WTC11 (cell line): ENCODE data around the gene CMKLR1. TPM values are rescaled to one million over a fixed set of nuclear protein-coding genes. Genes with fewer than 3 reads are reported as not detected.

Experiments
- ATAC-seq: fragments of 200-7000 bp; cut with Tn5 transposase; 2 replicates; pipeline ENCODE4 v1.10.0; 2021; ENCODE audit warnings: mild to moderate bottlenecking, moderate library complexity
- CTCF ChIA-PET: fragments of 300-600 bp; sonication (Branson Sonifier 250); formaldehyde crosslinking; loops from one replicate; lab custom pipeline; 2021; ENCODE audit warnings: antibody characterized with exemption; lab: Charles Lee
- POLR2A ChIA-PET: fragments of 350-600 bp; sonication (Branson Sonifier 250); formaldehyde crosslinking; loops from one replicate; lab custom pipeline; 2021; ENCODE audit warnings: antibody characterized with exemption; lab: Charles Lee
- DNase-seq: peaks from one replicate; pipeline ENCODE4 v3.0.0; 2021; ENCODE audit warnings: low spot score
- H3K27ac Mint-ChIP-seq: 2 replicates; pipeline ENCODE4 v1.8.0; 2021; ENCODE audit warnings: mixed read lengths
- H3K27me3 Mint-ChIP-seq: 2 replicates; pipeline ENCODE4 v1.8.0; 2021; ENCODE audit warnings: low read depth, mild to moderate bottlenecking, moderate library complexity, mixed read lengths
- H3K36me3 Mint-ChIP-seq: 2 replicates; pipeline ENCODE4 v1.8.0; 2021; ENCODE audit warnings: mixed read lengths
- H3K4me1 Mint-ChIP-seq: 2 replicates; pipeline ENCODE4 v1.8.0; 2022; ENCODE audit warnings: mixed read lengths
- H3K4me3 Mint-ChIP-seq: 2 replicates; pipeline ENCODE4 v1.8.0; 2021; ENCODE audit warnings: mild to moderate bottlenecking, moderate library complexity, mixed read lengths
- H3K9me3 Mint-ChIP-seq: 2 replicates; pipeline ENCODE4 v1.8.0; 2021; ENCODE audit warnings: mixed read lengths
- CBFB ChIP-seq: sonication (generic); formaldehyde crosslinking; IDR thresholded peaks from 2 replicates; pipeline ENCODE4 v1.8.1; 2022; ENCODE audit warnings: mild to moderate bottlenecking, low read depth, missing genetic modification reagents
- ETV6 ChIP-seq: sonication (generic); formaldehyde crosslinking; IDR thresholded peaks from 2 replicates; pipeline ENCODE4 v1.8.1; 2022; ENCODE audit warnings: mild to moderate bottlenecking, missing genetic modification reagents
- GRHL2 ChIP-seq: fragments of 250-450 bp; sonication (Bioruptor Pico); IDR thresholded peaks from 2 replicates; pipeline ENCODE4 v1.8.0; 2022; ENCODE audit warnings: mild to moderate bottlenecking, moderate library complexity; ENCODE audit not compliant: insufficient replicate concordance, severe bottlenecking
- JAZF1 ChIP-seq: fragments of 250-450 bp; sonication (Bioruptor Pico); IDR thresholded peaks from 2 replicates; pipeline ENCODE4 v1.9.0; 2021; ENCODE audit warnings: moderate library complexity, mild to moderate bottlenecking, inconsistent platforms
- NR3C1 ChIP-seq: sonication (generic); formaldehyde crosslinking; conservative IDR thresholded peaks from 2 replicates; pipeline ENCODE4 v1.8.1; 2023; ENCODE audit warnings: low read depth, mild to moderate bottlenecking, missing genetic modification reagents
- RELA ChIP-seq: sonication (generic); formaldehyde crosslinking; IDR thresholded peaks from 2 replicates; pipeline ENCODE4 v1.8.1; 2022; ENCODE audit warnings: missing genetic modification reagents, mild to moderate bottlenecking, borderline replicate concordance
- SOX15 ChIP-seq: fragments of 250-450 bp; sonication (Bioruptor Pico); IDR thresholded peaks from 2 replicates; pipeline ENCODE4 v1.9.0; 2021; ENCODE audit warnings: mild to moderate bottlenecking
- SP1 ChIP-seq: sonication (generic); formaldehyde crosslinking; conservative IDR thresholded peaks from 2 replicates; pipeline ENCODE4 v1.8.1; 2022; ENCODE audit warnings: missing genetic modification reagents
- TEAD1 ChIP-seq: sonication (generic); formaldehyde crosslinking; IDR thresholded peaks from 2 replicates; pipeline ENCODE4 v1.8.0; 2022; ENCODE audit warnings: mild to moderate bottlenecking, missing genetic modification reagents
- ZBTB21 ChIP-seq: sonication (generic); formaldehyde crosslinking; IDR thresholded peaks from 2 replicates; pipeline ENCODE4 v1.8.1; 2023; ENCODE audit warnings: mild to moderate bottlenecking, missing genetic modification reagents, borderline replicate concordance
- ZNF263 ChIP-seq: sonication (generic); formaldehyde crosslinking; IDR thresholded peaks from 2 replicates; pipeline ENCODE4 v1.8.1; 2022; ENCODE audit warnings: low read depth, mild to moderate bottlenecking, moderate library complexity, missing genetic modification reagents
- total RNA-seq: library from RNA; stranded (reverse); gene quantifications from 3 replicates; pipeline ENCODE4 v1.2.3, GENCODE V29; 2021
- TF ChIP-seq, protein P1 (sequence below): sonication (generic); formaldehyde crosslinking; IDR thresholded peaks from 2 replicates; pipeline ENCODE4 v1.8.1; 2022; ENCODE audit warnings: missing genetic modification reagents, borderline replicate concordance
- TF ChIP-seq, protein P2 (sequence below): sonication (generic); formaldehyde crosslinking; IDR thresholded peaks from 2 replicates; pipeline ENCODE4 v1.8.0; 2023; ENCODE audit warnings: mild to moderate bottlenecking, missing genetic modification reagents
- TF ChIP-seq, protein P3 (sequence below): fragments of 250-450 bp; sonication (Bioruptor Pico); IDR thresholded peaks from 2 replicates; pipeline ENCODE4 v2.1.2; 2022; ENCODE audit warnings: mild to moderate bottlenecking, moderate library complexity
- TF ChIP-seq, protein P4 (sequence below): sonication (generic); formaldehyde crosslinking; IDR thresholded peaks from 2 replicates; pipeline ENCODE4 v1.8.1; 2023; ENCODE audit warnings: mild to moderate bottlenecking, missing genetic modification reagents, moderate library complexity
- TF ChIP-seq, protein P5 (sequence below): sonication (generic); formaldehyde crosslinking; IDR thresholded peaks from 2 replicates; pipeline ENCODE4 v1.8.1; 2022; ENCODE audit warnings: low read depth, mild to moderate bottlenecking, moderate library complexity, missing genetic modification reagents, borderline replicate concordance
- TF ChIP-seq, protein P6 (sequence below): fragments of 250-450 bp; sonication (Bioruptor Pico); IDR thresholded peaks from 2 replicates; pipeline ENCODE4 v1.8.0; 2021; ENCODE audit warnings: mild to moderate bottlenecking
- TF ChIP-seq, protein P7 (sequence below): sonication (generic); formaldehyde crosslinking; IDR thresholded peaks from 2 replicates; pipeline ENCODE4 v1.8.0; 2022; ENCODE audit warnings: mild to moderate bottlenecking, missing genetic modification reagents
- TF ChIP-seq, protein P8 (sequence below): sonication (generic); formaldehyde crosslinking; IDR thresholded peaks from 2 replicates; pipeline ENCODE4 v1.8.0; 2022; ENCODE audit warnings: missing genetic modification reagents

CMKLR1 gene
- total RNA-seq, 1 experiment from 2014 or later: 1.6 TPM

DNA sequence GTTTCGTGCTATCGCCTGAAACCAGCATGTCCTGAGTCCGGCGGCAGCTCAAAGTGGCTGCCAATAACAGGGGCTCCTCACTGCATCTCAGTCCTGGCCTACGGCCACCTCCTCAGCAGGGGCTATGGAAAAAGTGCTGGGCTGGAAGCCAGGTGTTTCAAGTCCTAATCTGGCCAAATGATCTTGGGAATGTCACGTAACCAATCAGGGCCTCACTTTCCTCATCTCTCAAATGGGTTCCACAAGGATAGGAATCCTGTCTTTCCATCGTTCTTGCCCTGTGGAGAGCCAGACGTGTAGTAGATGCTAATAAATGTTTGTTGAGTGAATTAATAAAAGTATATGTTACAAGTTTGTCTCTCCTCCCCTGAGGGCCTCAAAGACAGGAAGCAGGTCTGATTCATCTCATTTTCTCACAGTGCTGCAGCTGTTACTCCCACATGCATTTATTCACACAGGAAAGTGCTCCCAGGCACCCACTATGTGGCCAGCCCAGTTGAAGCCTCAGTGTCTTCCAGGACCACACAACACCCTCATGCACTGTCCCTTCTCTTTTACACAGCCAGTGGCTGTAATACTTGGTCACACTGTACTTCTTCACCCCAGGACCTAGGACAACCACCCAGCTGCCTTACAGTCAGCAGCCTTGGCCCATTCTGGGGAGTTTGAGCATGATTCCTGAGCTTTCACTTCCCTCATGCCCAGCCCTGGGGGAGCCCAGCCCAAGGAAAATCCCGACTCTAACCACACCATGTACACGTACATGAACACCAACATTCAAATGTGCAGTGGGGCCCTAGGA, 5.0 kb downstream of the CMKLR1 start:
- TF ChIP-seq GRHL2: no peak
- no peak for TF ChIP-seq CBFB
- TF ChIP-seq, protein P1, sequence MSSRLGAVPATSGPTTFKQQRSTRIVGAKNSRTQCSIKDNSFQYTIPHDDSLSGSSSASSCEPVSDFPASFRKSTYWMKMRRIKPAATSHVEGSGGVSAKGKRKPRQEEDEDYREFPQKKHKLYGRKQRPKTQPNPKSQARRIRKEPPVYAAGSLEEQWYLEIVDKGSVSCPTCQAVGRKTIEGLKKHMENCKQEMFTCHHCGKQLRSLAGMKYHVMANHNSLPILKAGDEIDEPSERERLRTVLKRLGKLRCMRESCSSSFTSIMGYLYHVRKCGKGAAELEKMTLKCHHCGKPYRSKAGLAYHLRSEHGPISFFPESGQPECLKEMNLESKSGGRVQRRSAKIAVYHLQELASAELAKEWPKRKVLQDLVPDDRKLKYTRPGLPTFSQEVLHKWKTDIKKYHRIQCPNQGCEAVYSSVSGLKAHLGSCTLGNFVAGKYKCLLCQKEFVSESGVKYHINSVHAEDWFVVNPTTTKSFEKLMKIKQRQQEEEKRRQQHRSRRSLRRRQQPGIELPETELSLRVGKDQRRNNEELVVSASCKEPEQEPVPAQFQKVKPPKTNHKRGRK: no peak
- no peak for TF ChIP-seq SP1 (CRISPR knock-in tag)
- TF ChIP-seq TEAD1: no peak
- TF ChIP-seq, protein P2, sequence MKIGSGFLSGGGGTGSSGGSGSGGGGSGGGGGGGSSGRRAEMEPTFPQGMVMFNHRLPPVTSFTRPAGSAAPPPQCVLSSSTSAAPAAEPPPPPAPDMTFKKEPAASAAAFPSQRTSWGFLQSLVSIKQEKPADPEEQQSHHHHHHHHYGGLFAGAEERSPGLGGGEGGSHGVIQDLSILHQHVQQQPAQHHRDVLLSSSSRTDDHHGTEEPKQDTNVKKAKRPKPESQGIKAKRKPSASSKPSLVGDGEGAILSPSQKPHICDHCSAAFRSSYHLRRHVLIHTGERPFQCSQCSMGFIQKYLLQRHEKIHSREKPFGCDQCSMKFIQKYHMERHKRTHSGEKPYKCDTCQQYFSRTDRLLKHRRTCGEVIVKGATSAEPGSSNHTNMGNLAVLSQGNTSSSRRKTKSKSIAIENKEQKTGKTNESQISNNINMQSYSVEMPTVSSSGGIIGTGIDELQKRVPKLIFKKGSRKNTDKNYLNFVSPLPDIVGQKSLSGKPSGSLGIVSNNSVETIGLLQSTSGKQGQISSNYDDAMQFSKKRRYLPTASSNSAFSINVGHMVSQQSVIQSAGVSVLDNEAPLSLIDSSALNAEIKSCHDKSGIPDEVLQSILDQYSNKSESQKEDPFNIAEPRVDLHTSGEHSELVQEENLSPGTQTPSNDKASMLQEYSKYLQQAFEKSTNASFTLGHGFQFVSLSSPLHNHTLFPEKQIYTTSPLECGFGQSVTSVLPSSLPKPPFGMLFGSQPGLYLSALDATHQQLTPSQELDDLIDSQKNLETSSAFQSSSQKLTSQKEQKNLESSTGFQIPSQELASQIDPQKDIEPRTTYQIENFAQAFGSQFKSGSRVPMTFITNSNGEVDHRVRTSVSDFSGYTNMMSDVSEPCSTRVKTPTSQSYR: no peak
- no peak for TF ChIP-seq RELA (CRISPR knock-in tag)
- TF ChIP-seq ZNF263 (CRISPR knock-in tag): no peak
- TF ChIP-seq, protein P3, sequence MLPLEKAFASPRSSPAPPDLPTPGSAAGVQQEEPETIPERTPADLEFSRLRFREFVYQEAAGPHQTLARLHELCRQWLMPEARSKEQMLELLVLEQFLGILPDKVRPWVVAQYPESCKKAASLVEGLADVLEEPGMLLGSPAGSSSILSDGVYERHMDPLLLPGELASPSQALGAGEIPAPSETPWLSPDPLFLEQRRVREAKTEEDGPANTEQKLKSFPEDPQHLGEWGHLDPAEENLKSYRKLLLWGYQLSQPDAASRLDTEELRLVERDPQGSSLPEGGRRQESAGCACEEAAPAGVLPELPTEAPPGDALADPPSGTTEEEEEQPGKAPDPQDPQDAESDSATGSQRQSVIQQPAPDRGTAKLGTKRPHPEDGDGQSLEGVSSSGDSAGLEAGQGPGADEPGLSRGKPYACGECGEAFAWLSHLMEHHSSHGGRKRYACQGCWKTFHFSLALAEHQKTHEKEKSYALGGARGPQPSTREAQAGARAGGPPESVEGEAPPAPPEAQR (CRISPR knock-in tag): no peak
- no peak for TF ChIP-seq SOX15
- no peak for TF ChIP-seq ZBTB21 (CRISPR knock-in tag)
- no peak for TF ChIP-seq JAZF1 (CRISPR knock-in tag)
- TF ChIP-seq, protein P4, sequence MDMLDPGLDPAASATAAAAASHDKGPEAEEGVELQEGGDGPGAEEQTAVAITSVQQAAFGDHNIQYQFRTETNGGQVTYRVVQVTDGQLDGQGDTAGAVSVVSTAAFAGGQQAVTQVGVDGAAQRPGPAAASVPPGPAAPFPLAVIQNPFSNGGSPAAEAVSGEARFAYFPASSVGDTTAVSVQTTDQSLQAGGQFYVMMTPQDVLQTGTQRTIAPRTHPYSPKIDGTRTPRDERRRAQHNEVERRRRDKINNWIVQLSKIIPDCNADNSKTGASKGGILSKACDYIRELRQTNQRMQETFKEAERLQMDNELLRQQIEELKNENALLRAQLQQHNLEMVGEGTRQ: no peak
- ATAC-seq (no peak), DNase-seq (no peak)
- Mint-ChIP-seq H3K27ac (no peak overlapping the region), H3K9me3 (peaks cover 14% of the 10 kb centered on the region), H3K4me1 (peaks cover 23% of the 10 kb centered on the region), H3K27me3 (peaks cover 3% of the 10 kb centered on the region; the same call in 1 of the 2 replicates), H3K36me3 (no peaks in the 10 kb centered on the region), H3K4me3 (no peak overlapping the region)
- CTCF ChIA-PET: interaction anchor here (1.4 kb wide), 1 partner anchor 123 kb away, joined by 5 read pairs; no protein-coding TSS in a partner anchor
- POLR2A ChIA-PET: no interaction called here

DNA sequence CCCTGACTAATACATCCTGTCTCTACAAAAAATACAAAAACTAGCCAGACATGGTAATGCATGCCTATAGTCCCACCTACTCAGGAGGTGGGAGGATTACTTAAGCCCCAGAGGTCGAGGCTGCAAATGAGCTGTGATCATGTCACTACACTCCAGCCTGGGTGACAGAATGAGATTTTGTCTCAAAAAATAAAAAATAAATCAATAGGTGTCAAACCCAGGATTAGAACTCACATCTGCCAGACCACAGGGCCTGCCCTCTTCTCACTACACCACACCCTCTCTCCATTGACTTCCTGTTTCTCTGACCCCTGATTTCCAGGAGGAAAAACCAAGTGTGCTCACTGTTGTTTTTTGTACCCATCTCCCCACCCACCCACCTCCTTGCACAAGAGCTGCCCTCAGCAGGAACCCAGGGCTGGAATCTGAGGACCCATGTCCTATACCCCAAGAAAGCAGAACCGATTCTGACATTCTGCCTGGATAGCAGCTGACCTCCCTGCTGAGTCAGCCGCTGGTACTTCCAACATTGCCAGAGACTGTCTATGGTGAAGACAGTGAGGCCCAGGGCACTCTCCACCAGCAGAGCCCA, 6.2 kb downstream of the CMKLR1 start:
- H3K27me3 Mint-ChIP-seq: peaks cover 3% of the 10 kb centered on the region; the same call in 1 of the 2 replicates
- no peak overlapping the region for H3K4me3 Mint-ChIP-seq
- ChIA-PET POLR2A (no interaction called here), CTCF (interaction anchor here (0.7 kb wide), 1 partner anchor 39 kb away, joined by 3 read pairs; no protein-coding TSS in a partner anchor)
- H3K4me1 Mint-ChIP-seq: peaks cover 16% of the 10 kb centered on the region
- no peak overlapping the region for H3K27ac Mint-ChIP-seq
- ATAC-seq (no peak), DNase-seq (no peak)
- H3K36me3 Mint-ChIP-seq: no peaks in the 10 kb centered on the region
- peaks cover 14% of the 10 kb centered on the region for H3K9me3 Mint-ChIP-seq
- TF ChIP-seq ETV6 (CRISPR knock-in tag) (no peak), NR3C1 (CRISPR knock-in tag) (no peak)
- TF ChIP-seq, protein P5, sequence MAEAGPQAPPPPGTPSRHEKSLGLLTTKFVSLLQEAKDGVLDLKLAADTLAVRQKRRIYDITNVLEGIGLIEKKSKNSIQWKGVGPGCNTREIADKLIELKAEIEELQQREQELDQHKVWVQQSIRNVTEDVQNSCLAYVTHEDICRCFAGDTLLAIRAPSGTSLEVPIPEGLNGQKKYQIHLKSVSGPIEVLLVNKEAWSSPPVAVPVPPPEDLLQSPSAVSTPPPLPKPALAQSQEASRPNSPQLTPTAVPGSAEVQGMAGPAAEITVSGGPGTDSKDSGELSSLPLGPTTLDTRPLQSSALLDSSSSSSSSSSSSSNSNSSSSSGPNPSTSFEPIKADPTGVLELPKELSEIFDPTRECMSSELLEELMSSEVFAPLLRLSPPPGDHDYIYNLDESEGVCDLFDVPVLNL (CRISPR knock-in tag): no peak
- TF ChIP-seq, protein P6, sequence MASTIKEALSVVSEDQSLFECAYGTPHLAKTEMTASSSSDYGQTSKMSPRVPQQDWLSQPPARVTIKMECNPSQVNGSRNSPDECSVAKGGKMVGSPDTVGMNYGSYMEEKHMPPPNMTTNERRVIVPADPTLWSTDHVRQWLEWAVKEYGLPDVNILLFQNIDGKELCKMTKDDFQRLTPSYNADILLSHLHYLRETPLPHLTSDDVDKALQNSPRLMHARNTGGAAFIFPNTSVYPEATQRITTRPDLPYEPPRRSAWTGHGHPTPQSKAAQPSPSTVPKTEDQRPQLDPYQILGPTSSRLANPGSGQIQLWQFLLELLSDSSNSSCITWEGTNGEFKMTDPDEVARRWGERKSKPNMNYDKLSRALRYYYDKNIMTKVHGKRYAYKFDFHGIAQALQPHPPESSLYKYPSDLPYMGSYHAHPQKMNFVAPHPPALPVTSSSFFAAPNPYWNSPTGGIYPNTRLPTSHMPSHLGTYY (CRISPR knock-in tag): no peak
- TF ChIP-seq, protein P7, sequence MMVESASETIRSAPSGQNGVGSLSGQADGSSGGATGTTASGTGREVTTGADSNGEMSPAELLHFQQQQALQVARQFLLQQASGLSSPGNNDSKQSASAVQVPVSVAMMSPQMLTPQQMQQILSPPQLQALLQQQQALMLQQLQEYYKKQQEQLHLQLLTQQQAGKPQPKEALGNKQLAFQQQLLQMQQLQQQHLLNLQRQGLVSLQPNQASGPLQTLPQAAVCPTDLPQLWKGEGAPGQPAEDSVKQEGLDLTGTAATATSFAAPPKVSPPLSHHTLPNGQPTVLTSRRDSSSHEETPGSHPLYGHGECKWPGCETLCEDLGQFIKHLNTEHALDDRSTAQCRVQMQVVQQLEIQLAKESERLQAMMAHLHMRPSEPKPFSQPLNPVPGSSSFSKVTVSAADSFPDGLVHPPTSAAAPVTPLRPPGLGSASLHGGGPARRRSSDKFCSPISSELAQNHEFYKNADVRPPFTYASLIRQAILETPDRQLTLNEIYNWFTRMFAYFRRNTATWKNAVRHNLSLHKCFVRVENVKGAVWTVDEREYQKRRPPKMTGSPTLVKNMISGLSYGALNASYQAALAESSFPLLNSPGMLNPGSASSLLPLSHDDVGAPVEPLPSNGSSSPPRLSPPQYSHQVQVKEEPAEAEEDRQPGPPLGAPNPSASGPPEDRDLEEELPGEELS (CRISPR knock-in tag): no peak
- TF ChIP-seq, protein P8, sequence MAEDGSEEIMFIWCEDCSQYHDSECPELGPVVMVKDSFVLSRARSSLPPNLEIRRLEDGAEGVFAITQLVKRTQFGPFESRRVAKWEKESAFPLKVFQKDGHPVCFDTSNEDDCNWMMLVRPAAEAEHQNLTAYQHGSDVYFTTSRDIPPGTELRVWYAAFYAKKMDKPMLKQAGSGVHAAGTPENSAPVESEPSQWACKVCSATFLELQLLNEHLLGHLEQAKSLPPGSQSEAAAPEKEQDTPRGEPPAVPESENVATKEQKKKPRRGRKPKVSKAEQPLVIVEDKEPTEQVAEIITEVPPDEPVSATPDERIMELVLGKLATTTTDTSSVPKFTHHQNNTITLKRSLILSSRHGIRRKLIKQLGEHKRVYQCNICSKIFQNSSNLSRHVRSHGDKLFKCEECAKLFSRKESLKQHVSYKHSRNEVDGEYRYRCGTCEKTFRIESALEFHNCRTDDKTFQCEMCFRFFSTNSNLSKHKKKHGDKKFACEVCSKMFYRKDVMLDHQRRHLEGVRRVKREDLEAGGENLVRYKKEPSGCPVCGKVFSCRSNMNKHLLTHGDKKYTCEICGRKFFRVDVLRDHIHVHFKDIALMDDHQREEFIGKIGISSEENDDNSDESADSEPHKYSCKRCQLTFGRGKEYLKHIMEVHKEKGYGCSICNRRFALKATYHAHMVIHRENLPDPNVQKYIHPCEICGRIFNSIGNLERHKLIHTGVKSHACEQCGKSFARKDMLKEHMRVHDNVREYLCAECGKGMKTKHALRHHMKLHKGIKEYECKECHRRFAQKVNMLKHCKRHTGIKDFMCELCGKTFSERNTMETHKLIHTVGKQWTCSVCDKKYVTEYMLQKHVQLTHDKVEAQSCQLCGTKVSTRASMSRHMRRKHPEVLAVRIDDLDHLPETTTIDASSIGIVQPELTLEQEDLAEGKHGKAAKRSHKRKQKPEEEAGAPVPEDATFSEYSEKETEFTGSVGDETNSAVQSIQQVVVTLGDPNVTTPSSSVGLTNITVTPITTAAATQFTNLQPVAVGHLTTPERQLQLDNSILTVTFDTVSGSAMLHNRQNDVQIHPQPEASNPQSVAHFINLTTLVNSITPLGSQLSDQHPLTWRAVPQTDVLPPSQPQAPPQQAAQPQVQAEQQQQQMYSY (CRISPR knock-in tag): no peak
